GM12878 (cell line): Measurements from ENCODE around the gene POFUT2. TPM values are rescaled to one million over a fixed set of nuclear protein-coding genes. Genes with fewer than 3 reads are reported as not detected.

Experiments used
- ATAC-seq: fragments of 200-7000 bp; cut with Tn5 transposase; 3 replicates; pipeline ENCODE4 v1.9.1; 2020; ENCODE audit warnings: mild to moderate bottlenecking, moderate library complexity
- BruUV-seq: library from RNA; stranded (reverse); fragments of 400-500 nt; replicated peaks from 2 replicates; lab custom pipeline; 2021; lab: Mats Ljungman, UMichigan
- CTCF ChIA-PET: fragments of 300-600 bp; sonication (Branson Sonifier 250); formaldehyde crosslinking; extraction: SDS; loops from one replicate; lab custom pipeline; 2021; ENCODE audit warnings: inconsistent platforms; lab: Yijun Ruan, JAX
- POLR2A ChIA-PET: fragments of 350-600 bp; formaldehyde crosslinking; extraction: SDS; loops from one replicate; lab custom pipeline; 2021; ENCODE audit warnings: inconsistent platforms; lab: Charles Lee
- RAD21 ChIA-PET: fragments of 300-600 bp; sonication (Branson Sonifier 250); formaldehyde crosslinking; loops from one replicate; lab custom pipeline; 2023; ENCODE audit warnings: antibody characterized with exemption; ENCODE audit not compliant: unreplicated experiment; lab: Charles Lee
- SMC1A ChIA-PET: fragments of 300-600 bp; sonication (Branson Sonifier 250); formaldehyde crosslinking; loops from one replicate; lab custom pipeline; 2023; ENCODE audit not compliant: unreplicated experiment, uncharacterized antibody; lab: Charles Lee
- DNase-seq: peaks from one replicate; pipeline ENCODE4 v3.0.0-alpha.2; 2011; ENCODE audit warnings: low read depth, low spot score
- FAIRE-seq: peaks from 3 replicates; lab custom pipeline; 2011; peaks lifted over from hg19 to GRCh38; lab: Jason Lieb, UNC
- H2AFZ ChIP-seq: 2 replicates; pipeline ENCODE4 v1.6.0; 2011; ENCODE audit warnings: low read depth, low read length, control low read depth; ENCODE audit not compliant: control insufficient read depth
- H3K27ac ChIP-seq: 2 replicates; pipeline ENCODE4 v1.5.1; 2011; ENCODE audit warnings: control low read depth; ENCODE audit not compliant: control insufficient read depth, insufficient read depth
- H3K27me3 ChIP-seq, 2 experiments: replicated peaks in 1 of 2; 2 replicates each; pipeline versions ENCODE4 v1.6.0 to v1.6.1; 2011; ENCODE audit warnings: low read length in 1 of 2; ENCODE audit not compliant: control insufficient read depth in 2 of 2, insufficient read depth in 2 of 2
- H3K36me3 ChIP-seq, 2 experiments: 2 replicates each; pipeline ENCODE4 v1.5.1; 2011; ENCODE audit warnings: low read length in 1 of 2; ENCODE audit not compliant: control insufficient read depth in 2 of 2, insufficient read depth in 2 of 2
- H3K4me1 ChIP-seq: 2 replicates; pipeline ENCODE4 v1.6.1; 2011; ENCODE audit warnings: mild to moderate bottlenecking, low read length, moderate library complexity, mixed read lengths; ENCODE audit not compliant: control insufficient read depth, insufficient read depth
- H3K4me2 ChIP-seq: 2 replicates; pipeline ENCODE4 v1.6.0; 2011; ENCODE audit warnings: control low read depth; ENCODE audit not compliant: control insufficient read depth, insufficient read depth
- H3K4me3 ChIP-seq: fragments of 200-600 bp; sonication (generic); 2 replicates; pipeline ENCODE4 v1.5.1; 2016
- H3K79me2 ChIP-seq: 2 replicates; pipeline ENCODE4 v1.6.0; 2011; ENCODE audit warnings: low read length; ENCODE audit not compliant: control insufficient read depth, insufficient read depth
- H3K9ac ChIP-seq: 2 replicates; pipeline ENCODE4 v1.8.0; 2011; ENCODE audit warnings: low read length, control low read depth, mixed read lengths; ENCODE audit not compliant: control insufficient read depth, insufficient read depth
- H3K9me3 ChIP-seq: replicated peaks from 3 replicates; pipeline ENCODE4 v1.5.1; 2011; ENCODE audit warnings: mild to moderate bottlenecking, low read length; ENCODE audit not compliant: control insufficient read depth, insufficient read depth
- H4K20me1 ChIP-seq: 2 replicates; pipeline ENCODE4 v1.6.0; 2011; ENCODE audit not compliant: control insufficient read depth, insufficient read depth
- BACH1 ChIP-seq: fragments of 450-650 bp; IDR thresholded peaks from 2 replicates; pipeline ENCODE4 v1.6.1; 2017; ENCODE audit warnings: mild to moderate bottlenecking, borderline replicate concordance
- BCL11A ChIP-seq: IDR thresholded peaks from 2 replicates; pipeline ENCODE4 v1.6.1; 2011; ENCODE audit warnings: low read depth, low read length
- MTA3 ChIP-seq: IDR thresholded peaks from 2 replicates; pipeline ENCODE4 v1.6.1; 2012; ENCODE audit warnings: low read length, inconsistent platforms, borderline replicate concordance
- MYC ChIP-seq: IDR thresholded peaks from 2 replicates; pipeline ENCODE4 v1.6.1; 2011; ENCODE audit warnings: mild to moderate bottlenecking, low read length, moderate library complexity, inconsistent platforms; ENCODE audit not compliant: insufficient read depth, insufficient replicate concordance, insufficient read length, severe bottlenecking
- PML ChIP-seq: IDR thresholded peaks from 2 replicates; pipeline ENCODE4 v1.6.1; 2012; ENCODE audit warnings: low read length, inconsistent platforms
- POLR2A ChIP-seq: IDR thresholded peaks from 2 replicates; pipeline ENCODE4 v1.6.1; 2011; ENCODE audit warnings: low read depth, mild to moderate bottlenecking, low read length
- SPI1 ChIP-seq: IDR thresholded peaks from 2 replicates; pipeline ENCODE4 v1.6.1; 2011; ENCODE audit warnings: low read depth, mild to moderate bottlenecking, low read length, moderate library complexity, borderline replicate concordance; ENCODE audit not compliant: insufficient read depth
- TCF12 ChIP-seq: IDR thresholded peaks from 2 replicates; pipeline ENCODE4 v1.6.1; 2011; ENCODE audit warnings: low read depth, mild to moderate bottlenecking, low read length
- WRNIP1 ChIP-seq: IDR thresholded peaks from 2 replicates; pipeline ENCODE4 v1.6.1; 2011; ENCODE audit warnings: low read depth, low read length, improper control_type of control experiment, borderline replicate concordance
- ZNF274 ChIP-seq: IDR thresholded peaks from one replicate; pipeline ENCODE4 v1.8.0; 2011; ENCODE audit not compliant: insufficient read length, insufficient read depth
- ZSCAN29 ChIP-seq: fragments of 450-650 bp; IDR thresholded peaks from 2 replicates; pipeline ENCODE4 v1.6.1; 2017; ENCODE audit warnings: mild to moderate bottlenecking, moderate library complexity
- WGBS: methylation state at CpG from one replicate; pipeline ENCODE4 v1.1.6; 2016; ENCODE audit warnings: low lambda C conversion rate; ENCODE audit not compliant: insufficient replicate concordance, insufficient coverage; ENCODE audit errors: missing lambda C conversion rate; 5-methylcytosine and 5-hydroxymethylcytosine counted together
- in situ Hi-C: fragments of 300-500 bp; cut with MboI; formaldehyde crosslinking; loops from 9 replicates; pipeline ENCODE4 v1.14.3; 2018; ENCODE audit warnings: mixed read lengths
- intact Hi-C: fragments of 100-400 bp; cut with micrococcal nuclease; formaldehyde crosslinking; loops from one replicate; pipeline ENCODE4 v1.14.2; 2022; ENCODE audit not compliant: unreplicated experiment
- polyA plus RNA-seq, 11 experiments: library from polyadenylated mRNA; depleted of rRNA in 4 of 11; unstranded in 6 of 11; stranded (reverse) in 5 of 11; fragments of >200 nt; fragmentation: Nextera tagmentation in 4 of 11; fragmentation: Illumina TruSeq in 1 of 11; extraction: Ambion mirVana in 4 of 11; extraction: Trizol in 1 of 11; gene quantifications; 1 replicate in 1 of 11; 2 replicates in 10 of 11; pipeline versions ENCODE4 v1.2.1 to v1.2.3, GENCODE V29; 2011 to 2016; ENCODE audit warnings: inconsistent platforms in 2 of 11, missing spikeins in 2 of 11, low read depth in 1 of 11
- total RNA-seq, 4 experiments: library from RNA; depleted of rRNA in 3 of 4; stranded (reverse); fragments of >200 nt in 3 of 4; fragmentation: Illumina TruSeq in 1 of 4; extraction: Trizol in 1 of 4; gene quantifications; 2 replicates each; pipeline versions ENCODE4 v1.2.1 to v1.2.3, GENCODE V29; 2013 to 2021
- TF ChIP-seq, protein P1 (sequence below): fragments of 150-350 bp; IDR thresholded peaks from 2 replicates; pipeline ENCODE4 v1.6.1; 2014; ENCODE audit warnings: mild to moderate bottlenecking, low read depth, low read length
- TF ChIP-seq, protein P2 (sequence below): fragments of 450-650 bp; IDR thresholded peaks from 2 replicates; pipeline ENCODE4 v1.6.1; 2017; ENCODE audit warnings: low read depth, mild to moderate bottlenecking, moderate library complexity
- TF ChIP-seq, protein P3 (sequence below): IDR thresholded peaks from 2 replicates; pipeline ENCODE4 v1.6.1; 2011; ENCODE audit warnings: low read depth, low read length, improper control_type of control experiment, borderline replicate concordance
- TF ChIP-seq, protein P4 (sequence below): fragments of 450-650 bp; IDR thresholded peaks from 2 replicates; pipeline ENCODE4 v1.6.1; 2017; ENCODE audit warnings: mild to moderate bottlenecking, moderate library complexity

Gene POFUT2
- total and polyA plus RNA-seq, 10 of the 15 experiments (the other 5 are each of a cell fraction or from before 2014, with no cell fraction given): 1.2 to 15.1 (median 6.8) TPM

DNA sequence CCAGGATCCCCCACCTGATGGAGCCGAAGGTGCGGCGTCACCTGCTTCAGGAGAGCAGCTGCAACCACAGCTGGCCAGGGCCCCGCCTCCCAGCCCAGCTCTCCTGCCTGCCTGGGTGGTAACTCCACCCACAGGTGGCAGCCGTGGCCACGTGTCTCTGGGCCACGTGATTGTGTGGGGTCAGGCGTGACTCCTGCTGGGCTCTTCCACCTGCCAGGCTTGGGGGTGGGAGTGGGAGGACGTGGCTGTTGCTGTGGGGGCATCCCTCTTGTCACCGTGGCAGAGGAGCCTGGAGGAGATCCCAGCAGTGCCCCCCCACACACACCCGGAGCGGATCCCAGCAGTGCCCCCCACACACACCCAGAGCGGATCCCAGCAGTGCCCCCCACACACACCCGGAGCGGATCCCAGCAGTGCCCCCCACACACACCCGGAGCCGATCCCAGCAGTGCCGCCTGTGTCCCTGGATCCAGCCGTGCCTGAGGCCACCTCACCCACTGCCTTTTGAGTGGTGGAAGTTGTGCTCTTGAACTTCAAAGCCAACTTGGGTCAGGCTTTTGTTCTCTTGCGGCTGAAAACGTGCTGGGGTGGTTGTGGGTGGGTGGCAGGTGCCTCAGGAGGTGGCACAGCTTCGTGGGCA, 32.2 kb downstream of the POFUT2 start (continued):
- TF ChIP-seq TCF12: no peak
- TF ChIP-seq BACH1: no peak

DNA sequence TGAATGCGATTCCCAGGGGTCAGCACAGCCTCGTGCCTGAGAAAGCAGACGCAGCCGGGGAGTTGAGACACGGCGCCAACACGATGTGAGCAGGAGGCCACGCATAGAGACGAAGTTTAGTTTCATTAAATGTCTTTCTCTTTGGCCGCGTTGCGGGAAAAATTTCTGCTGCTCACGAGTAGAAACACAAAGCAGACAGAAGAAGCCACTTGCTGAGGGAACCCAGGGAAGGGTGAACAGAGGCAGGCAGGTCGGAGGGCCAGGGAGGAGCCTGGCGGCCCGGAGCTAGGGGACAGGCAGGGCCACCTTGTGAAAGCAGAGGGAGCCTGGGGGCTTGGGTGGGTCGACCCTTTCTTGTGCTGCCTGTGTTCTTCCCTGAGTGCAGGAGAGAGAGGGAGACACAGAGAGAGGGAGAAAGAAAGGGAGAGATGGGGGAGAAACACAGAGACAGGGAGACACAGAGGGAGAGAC, 33.2 kb downstream of the POFUT2 start:
- Histone ChIP-seq H4K20me1 (no peaks in the 10 kb centered on the region), H3K4me3 (no peak overlapping the region), H3K4me2 (no peak overlapping the region), H3K4me1 (no peaks in the 10 kb centered on the region), H3K27me3 (no peaks in the 10 kb centered on the region), H3K27ac (no peak overlapping the region), H2AFZ (no peak overlapping the region), H3K36me3 (no peaks in the 10 kb centered on the region), H3K9ac (no peak overlapping the region), H3K79me2 (no peaks in the 10 kb centered on the region), H3K9me3 (no peaks in the 10 kb centered on the region; the same call in 2 of the 3 replicates)
- ChIA-PET RAD21 (no interaction called here), CTCF (no interaction called here), POLR2A (no interaction called here), SMC1A (no interaction called here)
- in situ Hi-C loops: no loop called here
- 54% methylated on average over 16 of the region's 17 CpGs for WGBS
- intact Hi-C loops: no loop called here
- ATAC-seq: no peak
- no TSS peak for BruUV-seq
- no peak for FAIRE-seq
- no peak for DNase-seq
- TF ChIP-seq ZNF274: no peak
- TF ChIP-seq POLR2A: no peak
- TF ChIP-seq ZSCAN29: no peak
- TF ChIP-seq BCL11A: no peak
- TF ChIP-seq, protein P1, sequence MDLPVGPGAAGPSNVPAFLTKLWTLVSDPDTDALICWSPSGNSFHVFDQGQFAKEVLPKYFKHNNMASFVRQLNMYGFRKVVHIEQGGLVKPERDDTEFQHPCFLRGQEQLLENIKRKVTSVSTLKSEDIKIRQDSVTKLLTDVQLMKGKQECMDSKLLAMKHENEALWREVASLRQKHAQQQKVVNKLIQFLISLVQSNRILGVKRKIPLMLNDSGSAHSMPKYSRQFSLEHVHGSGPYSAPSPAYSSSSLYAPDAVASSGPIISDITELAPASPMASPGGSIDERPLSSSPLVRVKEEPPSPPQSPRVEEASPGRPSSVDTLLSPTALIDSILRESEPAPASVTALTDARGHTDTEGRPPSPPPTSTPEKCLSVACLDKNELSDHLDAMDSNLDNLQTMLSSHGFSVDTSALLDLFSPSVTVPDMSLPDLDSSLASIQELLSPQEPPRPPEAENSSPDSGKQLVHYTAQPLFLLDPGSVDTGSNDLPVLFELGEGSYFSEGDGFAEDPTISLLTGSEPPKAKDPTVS: no peak
- TF ChIP-seq PML: no peak
- TF ChIP-seq, protein P2, sequence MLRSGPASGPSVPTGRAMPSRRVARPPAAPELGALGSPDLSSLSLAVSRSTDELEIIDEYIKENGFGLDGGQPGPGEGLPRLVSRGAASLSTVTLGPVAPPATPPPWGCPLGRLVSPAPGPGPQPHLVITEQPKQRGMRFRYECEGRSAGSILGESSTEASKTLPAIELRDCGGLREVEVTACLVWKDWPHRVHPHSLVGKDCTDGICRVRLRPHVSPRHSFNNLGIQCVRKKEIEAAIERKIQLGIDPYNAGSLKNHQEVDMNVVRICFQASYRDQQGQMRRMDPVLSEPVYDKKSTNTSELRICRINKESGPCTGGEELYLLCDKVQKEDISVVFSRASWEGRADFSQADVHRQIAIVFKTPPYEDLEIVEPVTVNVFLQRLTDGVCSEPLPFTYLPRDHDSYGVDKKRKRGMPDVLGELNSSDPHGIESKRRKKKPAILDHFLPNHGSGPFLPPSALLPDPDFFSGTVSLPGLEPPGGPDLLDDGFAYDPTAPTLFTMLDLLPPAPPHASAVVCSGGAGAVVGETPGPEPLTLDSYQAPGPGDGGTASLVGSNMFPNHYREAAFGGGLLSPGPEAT: no peak
- no peak for TF ChIP-seq WRNIP1
- TF ChIP-seq SPI1: no peak
- TF ChIP-seq, protein P3, sequence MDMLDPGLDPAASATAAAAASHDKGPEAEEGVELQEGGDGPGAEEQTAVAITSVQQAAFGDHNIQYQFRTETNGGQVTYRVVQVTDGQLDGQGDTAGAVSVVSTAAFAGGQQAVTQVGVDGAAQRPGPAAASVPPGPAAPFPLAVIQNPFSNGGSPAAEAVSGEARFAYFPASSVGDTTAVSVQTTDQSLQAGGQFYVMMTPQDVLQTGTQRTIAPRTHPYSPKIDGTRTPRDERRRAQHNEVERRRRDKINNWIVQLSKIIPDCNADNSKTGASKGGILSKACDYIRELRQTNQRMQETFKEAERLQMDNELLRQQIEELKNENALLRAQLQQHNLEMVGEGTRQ: no peak
- TF ChIP-seq, protein P4, sequence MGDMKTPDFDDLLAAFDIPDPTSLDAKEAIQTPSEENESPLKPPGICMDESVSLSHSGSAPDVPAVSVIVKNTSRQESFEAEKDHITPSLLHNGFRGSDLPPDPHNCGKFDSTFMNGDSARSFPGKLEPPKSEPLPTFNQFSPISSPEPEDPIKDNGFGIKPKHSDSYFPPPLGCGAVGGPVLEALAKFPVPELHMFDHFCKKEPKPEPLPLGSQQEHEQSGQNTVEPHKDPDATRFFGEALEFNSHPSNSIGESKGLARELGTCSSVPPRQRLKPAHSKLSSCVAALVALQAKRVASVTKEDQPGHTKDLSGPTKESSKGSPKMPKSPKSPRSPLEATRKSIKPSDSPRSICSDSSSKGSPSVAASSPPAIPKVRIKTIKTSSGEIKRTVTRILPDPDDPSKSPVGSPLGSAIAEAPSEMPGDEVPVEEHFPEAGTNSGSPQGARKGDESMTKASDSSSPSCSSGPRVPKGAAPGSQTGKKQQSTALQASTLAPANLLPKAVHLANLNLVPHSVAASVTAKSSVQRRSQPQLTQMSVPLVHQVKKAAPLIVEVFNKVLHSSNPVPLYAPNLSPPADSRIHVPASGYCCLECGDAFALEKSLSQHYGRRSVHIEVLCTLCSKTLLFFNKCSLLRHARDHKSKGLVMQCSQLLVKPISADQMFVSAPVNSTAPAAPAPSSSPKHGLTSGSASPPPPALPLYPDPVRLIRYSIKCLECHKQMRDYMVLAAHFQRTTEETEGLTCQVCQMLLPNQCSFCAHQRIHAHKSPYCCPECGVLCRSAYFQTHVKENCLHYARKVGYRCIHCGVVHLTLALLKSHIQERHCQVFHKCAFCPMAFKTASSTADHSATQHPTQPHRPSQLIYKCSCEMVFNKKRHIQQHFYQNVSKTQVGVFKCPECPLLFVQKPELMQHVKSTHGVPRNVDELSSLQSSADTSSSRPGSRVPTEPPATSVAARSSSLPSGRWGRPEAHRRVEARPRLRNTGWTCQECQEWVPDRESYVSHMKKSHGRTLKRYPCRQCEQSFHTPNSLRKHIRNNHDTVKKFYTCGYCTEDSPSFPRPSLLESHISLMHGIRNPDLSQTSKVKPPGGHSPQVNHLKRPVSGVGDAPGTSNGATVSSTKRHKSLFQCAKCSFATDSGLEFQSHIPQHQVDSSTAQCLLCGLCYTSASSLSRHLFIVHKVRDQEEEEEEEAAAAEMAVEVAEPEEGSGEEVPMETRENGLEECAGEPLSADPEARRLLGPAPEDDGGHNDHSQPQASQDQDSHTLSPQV: no peak
- TF ChIP-seq MYC: no peak
- TF ChIP-seq MTA3: no peak
